Astrocyte (in vitro differentiated cells and primary cell): ENCODE data around the gene ATG12. TPM values are rescaled to one million over a fixed set of nuclear protein-coding genes. Genes with fewer than 3 reads are reported as not detected.
"Not testable (repeated sequence)": the region's sequence is repeated elsewhere in the genome, so short reads cannot be mapped to it uniquely, and the experiment has no call there.

Experiments
- DNase-seq: peaks from one replicate; pipeline ENCODE4 v3.0.0-alpha.2; 2010; ENCODE audit warnings: low read depth
- FAIRE-seq: peaks from 2 replicates; lab custom pipeline; 2011; peaks lifted over from hg19 to GRCh38; lab: Jason Lieb, UNC
- H2AFZ ChIP-seq: 2 replicates; pipeline ENCODE4 v1.6.0; 2012; ENCODE audit warnings: low read depth, low read length, inconsistent platforms
- H3K27ac ChIP-seq: 2 replicates; pipeline ENCODE4 v1.5.1; 2011; ENCODE audit warnings: low read depth, low read length, inconsistent platforms
- H3K27me3 ChIP-seq: 2 replicates; pipeline ENCODE4 v1.6.0; 2011; ENCODE audit warnings: low read length, inconsistent platforms; ENCODE audit not compliant: insufficient read depth
- H3K36me3 ChIP-seq: 2 replicates; pipeline ENCODE4 v1.5.1; 2011; ENCODE audit warnings: low read length, inconsistent platforms; ENCODE audit not compliant: insufficient read depth
- H3K4me1 ChIP-seq: 2 replicates; pipeline ENCODE4 v1.5.1; 2011; ENCODE audit warnings: low read length, inconsistent platforms; ENCODE audit not compliant: insufficient read depth
- H3K4me2 ChIP-seq: 2 replicates; pipeline ENCODE4 v1.6.0; 2012; ENCODE audit warnings: low read length, inconsistent platforms
- H3K4me3 ChIP-seq: 2 replicates; pipeline ENCODE4 v1.5.1; 2011; ENCODE audit warnings: low read depth, mild to moderate bottlenecking, low read length, inconsistent platforms; ENCODE audit not compliant: insufficient read depth
- H3K79me2 ChIP-seq: 2 replicates; pipeline ENCODE4 v1.6.0; 2012; ENCODE audit warnings: mild to moderate bottlenecking, low read length, inconsistent platforms; ENCODE audit not compliant: insufficient read depth
- H3K9ac ChIP-seq: 2 replicates; pipeline ENCODE4 v1.6.0; 2012; ENCODE audit warnings: mild to moderate bottlenecking, low read length, inconsistent platforms
- H3K9me3 ChIP-seq: 2 replicates; pipeline ENCODE4 v1.5.1; 2012; ENCODE audit warnings: low read depth, mild to moderate bottlenecking, low read length, inconsistent platforms; ENCODE audit not compliant: insufficient read depth
- H4K20me1 ChIP-seq: 2 replicates; pipeline ENCODE4 v1.6.0; 2012; ENCODE audit warnings: low read length, inconsistent platforms; ENCODE audit not compliant: insufficient read depth
- H3K27ac Mint-ChIP-seq: one replicate; pipeline ENCODE4 v1.8.0; 2021; ENCODE audit warnings: mild to moderate bottlenecking, mixed read lengths; ENCODE audit not compliant: unreplicated experiment
- H3K27me3 Mint-ChIP-seq: one replicate; pipeline ENCODE4 v1.8.0; 2021; ENCODE audit warnings: low read depth, mixed read lengths; ENCODE audit not compliant: unreplicated experiment
- H3K36me3 Mint-ChIP-seq: one replicate; pipeline ENCODE4 v1.8.0; 2021; ENCODE audit warnings: low read depth, mixed read lengths; ENCODE audit not compliant: unreplicated experiment
- H3K4me1 Mint-ChIP-seq: one replicate; pipeline ENCODE4 v1.8.0; 2021; ENCODE audit warnings: low read depth, mixed read lengths; ENCODE audit not compliant: unreplicated experiment
- H3K4me3 Mint-ChIP-seq: one replicate; pipeline ENCODE4 v1.8.0; 2021; ENCODE audit warnings: mild to moderate bottlenecking, moderate library complexity, mixed read lengths; ENCODE audit not compliant: unreplicated experiment
- H3K9me3 Mint-ChIP-seq: one replicate; pipeline ENCODE4 v1.8.0; 2021; ENCODE audit warnings: mild to moderate bottlenecking, mixed read lengths; ENCODE audit not compliant: unreplicated experiment
- CTCF ChIP-seq: IDR thresholded peaks from 2 replicates; pipeline ENCODE4 v1.5.1; 2011; ENCODE audit warnings: low read depth, mild to moderate bottlenecking, inconsistent platforms, low read length, moderate library complexity; ENCODE audit not compliant: insufficient read depth
- EZH2 ChIP-seq: IDR thresholded peaks from 2 replicates; pipeline ENCODE4 v1.6.1; 2012; ENCODE audit warnings: mild to moderate bottlenecking, low read length, inconsistent platforms; ENCODE audit not compliant: insufficient read depth
- total RNA-seq: library from RNA; stranded (reverse); gene quantifications from 2 replicates; pipeline ENCODE4 v1.2.1, GENCODE V29; 2021

The ATG12 gene
- total RNA-seq, 1 donor from 2014 or later, result 66.3 TPM

GRCh38 chr5:115884704-115885103 is 43.3 kb upstream of the ATG12 start:
- H3K9ac ChIP-seq, result no peak overlapping the region
- H3K9me3 Mint-ChIP-seq, result peaks cover 5% of the 10 kb centered on the region
- H3K27ac Mint-ChIP-seq, result no peak overlapping the region
- H3K9me3 ChIP-seq, result no peaks in the 10 kb centered on the region
- TF ChIP-seq CTCF (no peak), EZH2 (no peak)
- H3K4me1 Mint-ChIP-seq, result no peaks in the 10 kb centered on the region
- peaks cover 15% of the 10 kb centered on the region for H4K20me1 ChIP-seq
- no peaks in the 10 kb centered on the region for H3K4me1 ChIP-seq
- H3K27me3 Mint-ChIP-seq, result no peaks in the 10 kb centered on the region
- H3K27ac ChIP-seq, result no peak overlapping the region
- no peak overlapping the region for H2AFZ ChIP-seq
- H3K4me3 ChIP-seq, result no peak overlapping the region
- H3K4me2 ChIP-seq, result no peak overlapping the region
- no peaks in the 10 kb centered on the region for H3K36me3 ChIP-seq
- H3K79me2 ChIP-seq, result peaks cover 10% of the 10 kb centered on the region
- FAIRE-seq (no peak), DNase-seq (no peak)
- peaks cover 10% of the 10 kb centered on the region for H3K36me3 Mint-ChIP-seq
- no peak overlapping the region for H3K4me3 Mint-ChIP-seq
- H3K27me3 ChIP-seq, result no peaks in the 10 kb centered on the region

GRCh38 chr5:115882434-115882833 is 41.1 kb upstream of the ATG12 start:
- not testable (repeated sequence) for H3K4me3 ChIP-seq, H2AFZ ChIP-seq, H3K4me1 Mint-ChIP-seq, H3K9me3 ChIP-seq, H3K4me3 Mint-ChIP-seq, H3K27ac Mint-ChIP-seq, H3K4me2 ChIP-seq, H3K27me3 ChIP-seq, H3K9ac ChIP-seq, H3K27ac ChIP-seq, FAIRE-seq, DNase-seq, H3K4me1 ChIP-seq, H3K9me3 Mint-ChIP-seq, H3K36me3 ChIP-seq, H3K27me3 Mint-ChIP-seq
- H4K20me1 ChIP-seq, result peaks cover 13% of the 10 kb centered on the region
- peaks cover 17% of the 10 kb centered on the region for H3K36me3 Mint-ChIP-seq
- H3K79me2 ChIP-seq, result peaks cover 18% of the 10 kb centered on the region

GRCh38 chr5:115877342-115877741 is 36.0 kb upstream of the ATG12 start:
- H3K4me3 Mint-ChIP-seq, H3K4me2 ChIP-seq, H3K9ac ChIP-seq, DNase-seq, FAIRE-seq, H3K9me3 Mint-ChIP-seq, H3K36me3 ChIP-seq, H3K4me3 ChIP-seq, H3K4me1 ChIP-seq, H3K4me1 Mint-ChIP-seq, H3K9me3 ChIP-seq, H3K27me3 Mint-ChIP-seq, H2AFZ ChIP-seq, H3K27ac ChIP-seq, H3K27me3 ChIP-seq, H3K27ac Mint-ChIP-seq: not testable (repeated sequence)
- peaks cover 31% of the 10 kb centered on the region for H4K20me1 ChIP-seq
- peaks cover 11% of the 10 kb centered on the region for H3K36me3 Mint-ChIP-seq
- peaks cover 14% of the 10 kb centered on the region for H3K79me2 ChIP-seq

GRCh38 chr5:115875447-115875846 is 34.1 kb upstream of the ATG12 start:
- Histone ChIP-seq H3K4me3 (no peak overlapping the region), H3K9me3 (no peaks in the 10 kb centered on the region), H3K79me2 (peaks cover 14% of the 10 kb centered on the region), H4K20me1 (peaks cover 40% of the 10 kb centered on the region), H3K27me3 (no peaks in the 10 kb centered on the region), H3K36me3 (peaks cover 4% of the 10 kb centered on the region), H3K4me1 (peaks cover 6% of the 10 kb centered on the region), H2AFZ (no peak overlapping the region), H3K27ac (no peak overlapping the region), H3K9ac (no peak overlapping the region), H3K4me2 (no peak overlapping the region)
- H3K27me3 Mint-ChIP-seq, result no peaks in the 10 kb centered on the region
- no peak for FAIRE-seq
- peaks cover 6% of the 10 kb centered on the region for H3K4me1 Mint-ChIP-seq
- H3K27ac Mint-ChIP-seq, result no peak overlapping the region
- H3K36me3 Mint-ChIP-seq, result peaks cover 10% of the 10 kb centered on the region
- TF ChIP-seq CTCF (no peak), EZH2 (no peak)
- H3K4me3 Mint-ChIP-seq, result no peak overlapping the region
- no peaks in the 10 kb centered on the region for H3K9me3 Mint-ChIP-seq
- DNase-seq, result no peak
